GM19324 (cell line): ENCODE data around the gene COL27A1.
"Not testable (repeated sequence)": the region's sequence is repeated elsewhere in the genome, so short reads cannot be mapped to it uniquely, and the experiment has no call there.

ENCODE experiments used
- ATAC-seq: cut with Tn5 transposase; IDR thresholded peaks from one replicate; pipeline ENCODE4 v1.9.1; 2021; ENCODE audit warnings: mild to moderate bottlenecking, moderate library complexity; ENCODE audit not compliant: unreplicated experiment, low FRiP score

The COL27A1 gene

DNA sequence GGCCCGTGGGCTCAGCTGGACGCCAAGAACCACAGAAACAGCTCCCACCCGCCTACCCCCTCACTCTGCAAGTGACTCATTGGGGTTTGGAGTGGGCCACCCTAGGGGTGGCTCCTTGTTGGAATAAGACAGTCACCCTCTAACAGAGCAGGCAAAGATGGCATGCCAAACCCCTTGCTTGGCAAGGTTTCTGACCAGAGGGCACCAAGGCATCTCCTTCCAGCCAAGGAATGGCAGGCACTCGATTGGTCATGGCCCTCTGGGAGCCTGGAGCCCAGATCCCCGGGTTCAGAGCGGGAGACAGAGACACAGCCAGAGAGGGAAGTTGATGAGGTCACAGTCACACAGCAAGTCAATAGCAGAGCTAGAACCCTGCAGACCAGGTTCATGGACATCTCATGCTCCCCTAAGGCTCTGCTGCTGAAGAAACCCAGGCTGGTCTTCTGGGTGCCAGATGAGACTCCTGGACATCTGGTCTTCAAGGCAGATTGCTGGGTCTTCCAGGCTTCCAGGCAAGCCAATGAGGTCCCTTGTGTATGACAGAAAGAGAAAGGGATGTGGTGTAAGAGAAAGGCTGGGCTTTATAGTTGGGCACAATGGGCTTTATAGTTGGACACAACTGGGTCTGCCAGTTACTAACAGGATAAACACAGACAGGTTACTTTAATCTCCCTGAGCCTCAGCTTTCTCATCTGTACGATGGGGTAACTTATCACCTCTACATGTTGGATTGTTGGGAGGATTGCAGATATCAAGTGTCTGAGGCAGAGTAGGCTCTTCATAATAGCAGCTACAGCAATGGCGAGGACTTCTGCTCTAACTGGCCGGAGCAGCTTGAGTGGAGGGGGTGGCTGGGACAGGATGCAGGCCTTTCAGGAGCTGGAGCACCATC lies 33.0 kb upstream of the COL27A1 start:
- ATAC-seq: no peak

DNA sequence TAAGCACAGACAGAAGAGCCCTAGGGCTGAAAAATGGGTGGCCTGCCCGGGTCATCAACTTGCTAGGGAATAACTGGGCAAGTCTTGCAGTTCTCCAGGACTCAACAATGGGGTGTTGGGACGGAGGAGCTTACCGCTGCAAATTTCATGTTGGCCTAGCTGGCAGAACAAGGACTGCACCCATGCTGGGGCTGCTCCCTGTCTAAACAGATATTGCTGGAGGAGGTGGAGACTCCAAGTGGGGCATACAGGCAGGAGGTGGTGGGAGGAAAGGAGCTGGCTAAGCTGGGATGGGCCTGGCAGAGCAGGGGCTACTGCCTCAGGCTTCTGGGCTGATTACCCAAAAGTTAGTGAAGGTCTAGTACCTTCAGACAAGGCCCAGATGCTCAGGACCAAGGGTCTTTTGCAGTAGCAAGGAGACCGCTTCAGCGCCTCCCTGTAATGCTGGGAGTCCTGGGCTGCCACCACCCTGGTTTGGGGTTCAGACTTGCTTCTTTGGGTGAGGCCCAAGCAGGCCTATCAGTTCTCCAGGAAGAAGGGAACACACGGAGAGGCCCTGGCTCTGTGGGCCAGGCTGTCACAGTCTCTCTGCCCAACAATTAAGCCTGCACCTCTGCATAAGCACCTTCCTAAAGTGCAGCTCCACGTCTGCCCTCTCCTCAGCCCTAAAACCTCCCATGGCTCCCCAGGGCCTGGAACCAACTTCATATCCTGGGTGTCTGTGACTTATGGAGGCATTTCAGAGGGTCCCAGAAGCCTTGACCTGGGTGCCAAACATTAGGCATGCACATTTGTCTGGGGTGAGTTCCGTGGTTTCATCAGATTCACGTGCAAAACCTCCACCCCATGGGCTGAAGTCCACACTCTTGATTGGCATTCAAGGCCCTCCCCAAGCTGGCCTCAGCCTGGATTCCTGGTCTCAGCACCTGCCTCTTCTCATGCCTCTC lies 32.0 kb upstream of the COL27A1 start:
- ATAC-seq: no peak

DNA sequence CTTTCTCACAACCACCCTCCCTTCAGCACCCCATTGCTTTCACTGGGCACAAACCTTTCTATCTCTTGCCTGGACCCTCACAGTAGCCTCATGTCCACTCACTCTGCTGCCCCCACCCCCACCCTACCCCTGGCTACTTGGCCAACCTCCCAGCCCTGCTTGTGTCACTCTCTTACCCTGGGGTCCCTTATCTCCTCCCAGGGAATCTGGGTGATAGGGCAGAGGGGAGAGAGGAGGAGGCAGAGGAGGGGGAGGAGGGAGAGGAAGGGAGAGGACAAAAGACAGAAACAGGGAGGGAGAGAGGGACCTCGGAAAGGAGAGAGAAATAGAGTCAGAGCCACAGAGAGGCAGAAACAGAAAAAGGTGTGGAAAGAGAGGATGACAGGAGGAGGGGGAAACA lies 31.2 kb upstream of the COL27A1 start:
- no peak for ATAC-seq

DNA sequence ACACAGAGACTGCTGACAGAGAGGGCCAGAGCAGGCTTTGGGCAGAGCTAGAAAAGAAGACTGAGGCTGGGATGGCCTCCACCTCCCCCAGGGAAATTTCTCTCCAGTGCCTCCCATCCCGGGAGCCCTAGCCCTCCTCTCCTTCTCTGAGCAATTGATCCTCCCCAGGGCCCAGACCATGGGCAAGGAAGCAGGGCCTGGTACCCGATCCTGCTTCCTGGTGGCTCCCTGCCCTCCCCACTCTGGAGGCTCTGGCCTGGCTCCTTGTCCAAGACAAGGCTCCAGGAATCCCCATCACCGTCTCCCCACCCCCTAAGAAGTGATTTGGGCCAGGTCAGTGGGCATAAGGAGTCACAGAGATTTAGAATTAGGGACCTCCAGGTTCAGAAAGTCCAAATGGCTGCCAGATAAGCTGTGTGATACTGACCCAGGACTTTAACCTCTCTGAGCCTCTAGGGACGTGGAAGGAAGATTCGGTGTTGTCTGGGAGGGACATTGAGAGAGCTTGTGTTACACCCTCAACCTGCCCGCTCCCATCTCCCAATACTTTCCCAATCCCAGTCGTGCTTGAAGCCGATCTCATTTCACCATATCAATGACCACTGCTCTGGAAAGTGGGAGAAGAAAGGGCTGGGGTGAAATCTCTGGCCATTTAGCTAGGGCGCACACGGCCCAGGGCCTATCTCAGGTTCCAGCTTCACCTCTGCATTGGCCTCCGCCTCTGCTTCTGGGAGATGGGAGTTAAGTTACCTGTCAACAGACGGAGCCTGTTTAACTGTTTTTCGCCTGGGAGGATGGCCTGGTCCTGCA lies 30.5 kb upstream of the COL27A1 start:
- ATAC-seq: no peak

DNA sequence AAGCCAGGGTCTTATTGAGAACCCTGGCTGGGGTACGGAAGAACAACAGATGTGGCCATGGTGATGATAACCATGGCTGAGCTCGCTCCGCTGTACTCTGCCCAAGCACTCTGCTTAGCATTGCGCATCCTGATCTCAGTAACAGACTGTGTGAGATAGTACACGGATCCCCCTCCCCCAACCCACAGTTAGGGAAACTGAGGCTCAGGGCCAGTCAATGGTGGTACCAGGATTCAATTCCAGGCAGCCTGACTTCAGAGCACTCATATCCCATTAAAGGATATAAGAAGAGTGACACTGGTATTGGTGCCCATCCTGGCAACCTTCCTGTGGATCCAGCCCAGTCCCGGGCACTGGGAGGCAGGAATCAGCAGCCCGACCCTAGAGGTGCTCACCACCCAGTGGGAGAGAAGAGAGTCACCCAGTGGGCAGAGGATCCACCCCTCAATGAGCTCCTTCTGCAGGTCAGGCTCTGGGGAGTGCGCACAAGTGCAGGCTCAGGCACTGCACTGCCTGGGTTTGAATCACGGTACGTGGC lies 29.8 kb upstream of the COL27A1 start:
- no peak for ATAC-seq

DNA sequence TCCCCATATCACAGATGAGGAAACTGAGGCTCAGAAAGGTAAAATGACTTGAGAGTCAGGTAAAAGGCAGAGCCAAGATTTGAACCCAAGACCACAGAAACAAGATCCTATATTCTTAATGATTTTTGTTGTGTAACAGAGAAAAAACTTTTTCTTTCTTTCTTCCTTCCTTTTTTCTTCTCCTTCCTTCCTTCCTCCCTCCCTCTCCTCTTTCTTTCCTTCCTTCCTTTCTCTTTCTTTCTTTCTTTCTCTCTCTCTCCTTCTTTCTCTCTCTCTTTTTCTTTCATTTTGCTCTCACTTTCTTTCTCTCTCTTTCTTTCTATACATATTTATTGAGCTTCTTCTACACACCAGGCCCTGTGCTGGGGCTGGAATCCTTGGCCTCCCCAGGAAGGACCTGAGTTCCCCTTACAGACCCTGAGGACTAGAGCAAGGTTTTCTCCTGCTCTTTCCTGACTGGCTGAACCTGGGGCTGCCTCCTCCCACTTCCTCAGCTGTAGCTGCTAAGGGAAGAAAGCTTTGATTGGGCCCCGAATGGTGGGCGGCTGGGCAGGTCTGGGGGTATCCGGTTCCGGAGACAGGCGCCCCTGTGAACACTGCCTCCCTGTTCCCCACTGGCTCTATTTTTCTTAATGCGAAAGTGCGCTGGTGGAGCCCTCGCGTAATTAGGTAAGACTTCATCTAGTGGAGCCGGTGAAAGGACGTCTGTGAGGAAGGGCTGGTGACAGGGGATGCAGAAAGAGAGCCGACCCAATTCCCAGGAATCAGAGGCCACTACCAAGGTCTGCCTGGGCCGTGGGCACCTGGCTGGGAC lies 28.9 kb upstream of the COL27A1 start:
- ATAC-seq: no peak

DNA sequence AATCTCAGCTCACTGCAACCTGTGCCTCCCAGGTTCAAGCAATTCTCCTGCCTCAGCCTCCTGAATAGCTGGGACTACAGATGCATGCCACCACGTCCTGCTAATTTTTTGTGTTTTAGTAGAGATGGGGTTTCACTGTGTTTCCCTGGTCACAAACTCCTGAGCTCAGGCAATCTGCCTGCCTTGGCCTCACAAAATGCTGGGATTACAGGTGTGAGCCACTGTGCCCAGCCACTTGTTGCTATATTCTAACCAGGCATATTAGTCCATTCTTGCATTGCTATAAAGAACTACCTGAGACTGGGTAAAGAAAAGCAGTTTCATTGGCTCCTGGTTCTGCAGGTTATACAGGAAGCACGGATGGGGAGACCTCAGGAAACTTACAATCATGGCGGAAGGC lies 26.6 kb upstream of the COL27A1 start:
- ATAC-seq: not testable (repeated sequence)

DNA sequence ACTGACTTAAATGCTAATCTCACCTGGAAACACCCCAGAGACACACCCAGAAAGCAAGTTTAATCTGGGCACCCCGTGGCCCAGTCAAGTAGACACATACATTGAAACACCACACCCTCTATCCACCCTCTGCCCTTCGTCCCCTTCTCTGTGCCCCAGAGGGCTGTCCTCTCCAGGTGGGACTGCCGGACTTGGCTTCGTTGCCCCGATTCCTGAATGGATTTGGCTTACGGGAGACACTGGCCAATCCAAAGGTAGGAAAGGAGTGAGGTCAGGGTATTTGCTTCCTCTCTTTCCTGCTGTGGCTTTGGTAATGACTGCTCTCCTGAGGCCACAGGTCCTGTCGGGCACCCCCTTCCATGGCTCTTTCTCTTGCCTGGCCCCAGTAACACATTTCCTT lies 25.2 kb upstream of the COL27A1 start:
- ATAC-seq: no peak

DNA sequence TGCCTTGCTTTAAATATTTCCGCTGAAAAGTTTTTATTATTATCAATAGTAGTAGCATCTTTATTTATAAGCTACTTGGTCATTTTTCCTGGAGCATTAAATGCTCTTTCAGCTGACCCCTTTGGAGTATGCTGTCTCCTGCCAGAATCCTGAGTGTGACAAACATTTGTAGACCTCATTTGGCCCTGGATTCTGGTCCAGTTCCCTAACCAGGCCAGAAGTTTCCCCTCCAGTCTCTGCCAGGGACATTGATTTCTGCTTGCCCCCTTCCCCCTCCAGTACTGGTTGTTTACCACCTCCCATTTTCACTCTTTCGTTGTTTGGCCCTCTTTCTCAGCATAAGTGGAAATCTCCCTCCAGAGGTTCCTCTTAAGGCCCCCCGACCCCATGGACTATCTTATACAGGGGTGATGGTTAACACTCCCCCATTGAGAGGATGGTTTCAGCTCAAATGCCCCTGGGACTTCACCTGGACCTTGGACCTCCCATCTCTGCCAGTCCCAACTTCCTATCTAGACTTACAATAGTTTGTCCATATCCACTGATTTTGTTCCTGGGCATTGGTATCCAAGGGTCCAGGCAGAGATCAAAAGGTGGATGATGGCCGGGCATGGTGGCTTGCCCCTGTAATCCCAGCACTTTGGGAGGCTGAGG lies 24.6 kb upstream of the COL27A1 start:
- ATAC-seq: no peak

DNA sequence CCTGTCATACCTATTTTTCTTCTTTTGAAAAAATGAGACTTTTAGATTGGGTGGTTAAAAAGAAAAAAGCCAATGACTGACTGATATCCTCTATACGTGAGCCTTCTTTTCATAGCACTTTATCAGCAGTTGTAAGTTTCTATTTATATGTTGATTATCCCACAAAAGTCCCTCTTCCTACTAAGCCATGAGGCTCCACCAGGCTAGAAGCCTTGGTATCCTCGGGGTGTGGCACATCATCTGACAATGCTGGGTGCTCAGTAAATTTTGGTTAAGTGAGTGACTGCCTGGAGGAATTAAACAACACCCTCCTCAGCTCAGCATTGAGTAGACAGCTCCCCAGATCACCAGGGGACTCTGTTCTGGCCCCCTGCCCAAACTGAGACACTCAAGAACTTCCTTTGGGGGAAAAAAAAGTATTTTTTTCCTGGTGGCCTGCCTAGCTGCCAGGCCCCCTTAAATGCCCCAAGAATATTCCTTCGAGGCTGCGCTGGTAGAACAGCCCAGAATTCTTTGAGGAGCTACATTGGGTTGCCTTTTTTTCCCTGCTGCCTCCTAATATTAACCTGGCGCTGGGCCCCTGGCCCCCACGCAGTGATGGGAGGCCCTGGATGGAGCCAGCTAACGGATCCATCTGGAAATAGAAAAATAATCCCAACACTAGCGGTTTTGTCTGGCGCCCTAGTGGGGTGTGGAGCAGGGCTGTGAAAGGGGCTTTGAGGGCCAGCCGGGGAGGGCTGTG lies 23.4 kb upstream of the COL27A1 start:
- no peak for ATAC-seq

DNA sequence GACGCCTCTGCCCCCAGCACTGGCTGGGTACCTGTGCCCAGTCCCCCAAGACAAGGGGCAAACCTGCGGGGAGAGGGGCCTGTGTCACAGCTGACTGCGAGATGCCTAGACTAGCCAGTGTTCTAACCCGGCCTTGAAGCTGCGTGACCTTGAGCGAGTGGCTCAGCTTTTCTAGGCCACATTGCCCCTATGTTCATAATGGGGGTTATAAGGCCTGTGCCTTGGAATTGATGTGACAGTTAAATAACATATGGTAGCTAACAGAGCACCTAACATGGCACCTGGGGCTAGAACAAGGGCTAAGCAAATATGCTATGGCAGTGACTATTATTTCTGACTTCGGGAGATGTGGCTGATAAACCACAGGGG lies 22.8 kb upstream of the COL27A1 start:
- no peak for ATAC-seq

DNA sequence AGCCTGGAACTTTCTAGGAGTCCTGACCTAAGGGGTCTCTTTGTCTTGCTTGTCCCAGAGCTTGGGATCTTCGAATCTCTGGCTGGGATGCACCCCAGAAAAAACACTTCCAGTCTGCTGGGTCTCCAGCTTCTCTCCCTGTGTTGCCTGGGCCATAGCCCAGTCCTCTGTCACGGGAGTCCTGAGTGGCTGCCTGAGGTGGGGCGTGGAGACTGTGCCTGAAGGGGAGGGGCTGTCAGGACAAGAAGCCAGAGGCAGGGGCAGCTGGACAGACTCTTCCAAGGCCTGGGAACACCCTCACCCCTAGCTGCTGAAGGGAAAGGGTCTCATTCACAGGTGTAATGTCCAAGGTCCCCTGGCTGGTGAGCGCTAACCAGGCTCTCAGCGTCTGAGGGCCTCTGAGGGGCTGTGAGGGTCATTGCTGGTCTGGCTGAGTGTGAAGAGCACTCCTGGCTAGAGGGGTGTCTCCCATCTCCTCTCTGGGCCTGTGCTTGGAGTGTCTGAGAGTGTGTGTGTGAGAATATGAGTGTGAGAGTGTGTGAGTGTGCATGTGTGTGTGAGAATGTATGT lies 20.4 kb upstream of the COL27A1 start:
- no peak for ATAC-seq

DNA sequence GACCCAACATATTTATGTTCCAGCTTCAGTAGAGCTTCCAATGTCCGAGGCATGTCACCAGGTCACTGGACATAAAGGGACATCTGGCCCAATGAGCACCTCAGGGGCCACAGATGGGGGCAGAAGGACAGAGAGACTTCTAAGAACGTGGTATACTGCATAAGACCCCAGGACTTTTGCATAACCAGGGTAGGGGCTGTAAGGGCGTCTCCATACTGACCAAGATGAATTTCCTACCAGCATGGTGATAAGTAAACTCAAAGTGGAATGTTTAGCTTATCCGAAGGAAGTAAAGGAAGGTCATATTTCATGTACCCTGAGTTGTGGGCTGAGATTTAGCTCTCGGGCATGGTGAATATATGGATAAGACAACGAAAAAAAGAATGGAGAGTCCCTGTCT lies 17.5 kb upstream of the COL27A1 start:
- ATAC-seq: no peak

DNA sequence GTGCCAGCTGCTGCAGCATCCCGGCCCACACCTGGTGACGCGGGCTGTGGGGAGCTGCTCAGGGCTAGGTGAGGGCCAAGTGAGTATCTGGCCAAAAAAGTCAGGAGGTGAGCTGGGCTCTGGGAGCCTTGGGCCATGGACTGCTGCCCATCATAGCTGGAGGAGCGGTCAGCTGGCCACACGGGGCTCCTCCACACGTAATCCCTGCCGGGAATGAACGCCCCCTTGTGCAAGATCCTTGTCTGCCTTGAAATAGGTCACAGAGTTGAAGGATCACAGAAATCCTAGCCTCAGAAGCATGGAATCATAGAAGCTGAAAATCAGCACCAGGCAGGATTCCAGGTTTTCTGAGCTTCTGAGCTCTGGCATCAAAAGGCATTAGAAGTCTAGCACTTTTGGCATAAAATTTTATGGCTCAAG lies 16.8 kb upstream of the COL27A1 start:
- ATAC-seq: no peak

DNA sequence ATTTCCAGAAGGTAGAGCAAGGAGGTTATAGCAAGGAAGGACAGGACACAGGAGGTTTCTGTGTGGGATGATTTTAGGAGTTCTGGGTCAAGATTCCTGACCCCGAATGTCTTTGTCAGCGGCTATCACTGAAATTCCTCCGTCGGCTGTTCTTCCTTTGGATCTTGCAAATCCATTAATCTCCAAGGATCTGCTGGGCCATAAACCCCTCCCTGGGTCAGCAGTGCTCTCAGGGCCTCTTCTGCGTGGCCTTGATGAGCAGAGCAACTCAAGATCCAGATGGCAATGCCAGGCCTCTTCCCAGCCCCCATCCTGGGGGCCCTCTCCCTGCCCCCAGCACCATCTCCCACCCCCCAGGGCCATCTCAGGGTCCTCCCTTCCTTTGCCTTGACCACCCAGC lies 16.3 kb upstream of the COL27A1 start:
- ATAC-seq: no peak

DNA sequence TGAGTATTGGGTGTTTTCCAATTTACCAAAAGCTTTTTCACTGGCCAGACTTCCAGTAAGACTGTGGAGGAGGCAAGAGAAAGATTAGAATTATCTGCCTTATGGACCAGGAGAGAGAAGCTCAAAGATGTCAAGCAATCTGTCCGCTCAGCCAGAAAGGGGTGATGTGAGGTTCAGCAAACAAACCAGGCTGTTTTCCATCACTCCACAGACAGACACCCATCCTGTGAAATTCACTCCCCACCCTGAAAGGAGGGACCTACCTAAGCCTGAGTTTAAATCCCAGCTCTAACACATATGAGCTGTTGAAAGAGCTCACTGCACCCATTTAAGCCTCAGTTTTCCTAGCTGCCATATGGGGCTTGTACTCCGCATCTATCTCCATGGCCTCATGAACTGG lies 14.9 kb upstream of the COL27A1 start:
- ATAC-seq: no peak

DNA sequence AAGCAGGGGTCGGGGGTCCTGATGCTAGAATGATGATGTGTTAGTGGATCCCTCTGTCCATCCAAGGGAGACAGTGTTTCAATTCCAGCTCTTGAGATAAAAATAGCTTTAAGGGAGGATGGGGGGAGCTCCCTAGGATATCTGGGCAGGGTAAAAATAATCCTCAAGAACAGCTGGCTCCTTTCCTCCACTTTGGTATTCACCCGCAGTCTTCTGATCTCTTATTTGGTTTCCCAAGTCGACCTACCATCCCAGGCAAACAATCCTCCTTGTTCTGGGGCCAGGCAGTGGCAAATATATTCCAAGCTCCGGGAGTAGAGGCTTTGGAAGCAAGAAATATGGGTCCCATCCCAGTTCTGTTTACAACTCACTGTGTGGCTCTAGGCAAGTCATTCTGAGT lies 14.5 kb upstream of the COL27A1 start:
- ATAC-seq: no peak
